Lower leg skin (tissue), 4 donors: ENCODE measurements around the gene DLX2. TPM values are rescaled to one million over a fixed set of nuclear protein-coding genes. Genes with fewer than 3 reads are reported as not detected.

ENCODE experiments used
- DNase-seq, 2 donors: peaks; one replicate each; pipeline ENCODE4 v3.0.0-alpha.2; 2019; ENCODE audit warnings: low spot score in 2 of 2
- H3K4me3 ChIP-seq: fragments of 200-600 bp; sonication (generic); 2 replicates; pipeline ENCODE4 v1.5.1; 2017; ENCODE audit warnings: mild to moderate bottlenecking, low read depth; ENCODE audit not compliant: poor library complexity, severe bottlenecking
- POLR2A ChIP-seq, 2 donors: fragments of 450-650 bp; IDR thresholded peaks; one replicate each; pipeline ENCODE4 v1.6.1; 2016 to 2017; ENCODE audit warnings: antibody characterized with exemption in 2 of 2, mild to moderate bottlenecking in 1 of 2, moderate library complexity in 1 of 2
- WGBS, 2 donors: methylation state at CpG; one replicate each; pipeline ENCODE4 v1.1.5; 2018; 5-methylcytosine and 5-hydroxymethylcytosine counted together
- intact Hi-C: fragments of 100-400 bp; cut with DNase I; formaldehyde crosslinking; loops from one replicate; pipeline ENCODE4 v1.15.0; 2023; ENCODE audit warnings: low total_unique reads
- total RNA-seq, 4 donors: library from RNA; depleted of rRNA; stranded (reverse); fragments of >200 nt; gene quantifications; one replicate each; pipeline ENCODE4 v1.1.0, GENCODE V29; 2016
- TF ChIP-seq, protein P1 (sequence below), 3 donors: fragments of 450-650 bp; IDR thresholded peaks; one replicate each; pipeline ENCODE4 v1.5.1; 2016; ENCODE audit warnings: antibody characterized with exemption in 3 of 3, mild to moderate bottlenecking in 3 of 3, moderate library complexity in 2 of 3

The DLX2 gene
- total RNA-seq, 4 donors from 2014 or later = 0.17 to 0.42 (median 0.19) TPM; not detected in 1

DNA sequence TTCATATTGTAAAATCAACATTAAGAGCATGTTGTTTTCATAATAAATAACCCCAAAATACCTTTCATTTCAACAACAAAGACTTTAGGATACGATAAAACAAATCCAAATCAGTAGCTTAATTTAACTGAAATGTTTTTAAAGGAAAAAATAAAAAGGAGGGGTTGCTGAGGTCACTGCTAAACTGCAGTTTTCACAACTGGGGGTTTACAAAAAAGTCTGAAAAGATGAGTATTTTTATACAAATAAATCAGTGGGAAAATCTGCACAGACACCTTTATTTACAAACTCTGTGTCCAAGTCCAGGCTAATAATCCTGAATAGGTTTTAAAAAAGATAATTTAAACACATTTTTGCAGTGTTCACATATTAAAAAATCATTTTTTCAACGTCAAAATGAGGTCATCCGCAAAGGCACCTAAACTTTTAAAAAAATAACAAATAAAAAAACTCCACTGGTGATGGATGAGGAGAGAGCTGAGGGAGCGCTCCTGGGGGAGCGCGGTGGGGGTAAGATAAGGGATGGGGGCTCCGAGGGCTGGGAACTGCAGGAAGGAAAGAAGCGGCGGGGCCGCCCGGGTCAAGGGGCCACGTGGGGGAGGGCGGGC, 3.1 kb downstream of the DLX2 start:
- no peak for DNase-seq
- WGBS, 2 donors = 22 to 23% methylated on average over 13 of the region's 13 CpGs
- intact Hi-C loops = loop anchor here (5.0 to 10.0 kb wide), 2 partner anchors 287 to 395 kb away; no protein-coding TSS in a partner anchor
- H3K4me3 ChIP-seq = no peak overlapping the region
- TF ChIP-seq, protein P1, sequence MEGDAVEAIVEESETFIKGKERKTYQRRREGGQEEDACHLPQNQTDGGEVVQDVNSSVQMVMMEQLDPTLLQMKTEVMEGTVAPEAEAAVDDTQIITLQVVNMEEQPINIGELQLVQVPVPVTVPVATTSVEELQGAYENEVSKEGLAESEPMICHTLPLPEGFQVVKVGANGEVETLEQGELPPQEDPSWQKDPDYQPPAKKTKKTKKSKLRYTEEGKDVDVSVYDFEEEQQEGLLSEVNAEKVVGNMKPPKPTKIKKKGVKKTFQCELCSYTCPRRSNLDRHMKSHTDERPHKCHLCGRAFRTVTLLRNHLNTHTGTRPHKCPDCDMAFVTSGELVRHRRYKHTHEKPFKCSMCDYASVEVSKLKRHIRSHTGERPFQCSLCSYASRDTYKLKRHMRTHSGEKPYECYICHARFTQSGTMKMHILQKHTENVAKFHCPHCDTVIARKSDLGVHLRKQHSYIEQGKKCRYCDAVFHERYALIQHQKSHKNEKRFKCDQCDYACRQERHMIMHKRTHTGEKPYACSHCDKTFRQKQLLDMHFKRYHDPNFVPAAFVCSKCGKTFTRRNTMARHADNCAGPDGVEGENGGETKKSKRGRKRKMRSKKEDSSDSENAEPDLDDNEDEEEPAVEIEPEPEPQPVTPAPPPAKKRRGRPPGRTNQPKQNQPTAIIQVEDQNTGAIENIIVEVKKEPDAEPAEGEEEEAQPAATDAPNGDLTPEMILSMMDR (IDR thresholded peaks at IDR 0.05) = no peak
- TF ChIP-seq POLR2A (IDR thresholded peaks at IDR 0.05) = no peak

DNA sequence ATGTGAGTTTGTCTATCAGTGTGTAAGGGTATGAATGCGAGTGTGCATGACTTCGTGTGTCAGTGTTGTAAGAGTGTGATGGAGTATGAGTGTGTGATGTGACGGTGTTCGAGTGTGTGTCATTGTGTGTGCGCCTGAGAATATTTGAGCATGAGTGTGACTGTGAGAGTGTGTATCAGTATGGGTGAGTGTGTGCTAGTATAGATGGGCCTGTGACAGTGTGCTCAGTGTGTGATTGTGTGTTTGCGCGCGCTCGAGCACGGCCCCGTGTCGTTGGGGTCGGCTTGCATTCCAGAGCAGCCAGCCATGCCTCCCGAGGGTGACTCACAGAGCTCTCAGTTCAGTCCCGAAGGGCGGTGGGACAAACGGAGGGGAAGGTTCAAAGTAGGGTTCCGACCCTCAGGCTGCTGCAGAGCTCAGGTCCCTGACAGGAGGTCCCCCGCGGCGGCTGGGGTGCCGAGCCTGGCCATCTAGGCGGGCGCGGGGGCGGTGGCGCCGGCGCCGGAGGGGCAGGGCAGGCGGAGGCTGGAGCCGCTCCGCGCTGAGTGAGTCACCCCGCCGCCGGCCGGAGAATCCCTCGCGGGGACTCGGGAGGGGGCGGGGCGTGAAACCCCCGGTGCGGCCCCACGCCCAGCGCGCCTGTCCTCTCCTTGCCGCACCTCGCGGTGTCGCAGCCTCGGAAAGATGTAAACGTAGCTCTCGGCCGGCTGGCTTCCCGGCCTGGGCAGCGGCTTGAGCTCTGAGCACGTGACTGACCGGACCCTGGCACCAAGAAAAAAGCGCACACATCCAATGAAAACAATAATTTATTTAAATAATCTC, 3.8 kb downstream of the DLX2 start:
- peak in 1 of 2 donors; percentile 89 for DNase-seq
- no peak overlapping the region for H3K4me3 ChIP-seq
- TF ChIP-seq, protein P1 (IDR thresholded peaks at IDR 0.05) = peak in 1 of 3 donors; percentile 23
- no peak for TF ChIP-seq POLR2A (IDR thresholded peaks at IDR 0.05)
- WGBS, 2 donors = 10 to 11% methylated on average over 41 to 43 of the region's 61 CpGs
- intact Hi-C loops = no loop called here

GRCh38 chr2:172098287-172098649, 4.4 kb downstream of the DLX2 start:
- DNase-seq = peak in 1 of 2 donors; percentile 74
- WGBS, 2 donors = 40 to 50% methylated on average over 1 of the region's 1 CpG
- no peak for TF ChIP-seq POLR2A (IDR thresholded peaks at IDR 0.05)
- TF ChIP-seq, protein P1 (IDR thresholded peaks at IDR 0.05) = no peak
- intact Hi-C loops = no loop called here
- H3K4me3 ChIP-seq = no peak overlapping the region

GRCh38 chr2:172097557-172098131, 5.1 kb downstream of the DLX2 start:
- 31 to 38% methylated on average over 9 of the region's 9 CpGs for WGBS, 2 donors
- intact Hi-C loops = no loop called here
- DNase-seq = peak in 1 of 2 donors; percentile 71
- TF ChIP-seq, protein P1 (IDR thresholded peaks at IDR 0.05) = no peak
- TF ChIP-seq POLR2A (IDR thresholded peaks at IDR 0.05) = no peak
- no peak overlapping the region for H3K4me3 ChIP-seq

DNA sequence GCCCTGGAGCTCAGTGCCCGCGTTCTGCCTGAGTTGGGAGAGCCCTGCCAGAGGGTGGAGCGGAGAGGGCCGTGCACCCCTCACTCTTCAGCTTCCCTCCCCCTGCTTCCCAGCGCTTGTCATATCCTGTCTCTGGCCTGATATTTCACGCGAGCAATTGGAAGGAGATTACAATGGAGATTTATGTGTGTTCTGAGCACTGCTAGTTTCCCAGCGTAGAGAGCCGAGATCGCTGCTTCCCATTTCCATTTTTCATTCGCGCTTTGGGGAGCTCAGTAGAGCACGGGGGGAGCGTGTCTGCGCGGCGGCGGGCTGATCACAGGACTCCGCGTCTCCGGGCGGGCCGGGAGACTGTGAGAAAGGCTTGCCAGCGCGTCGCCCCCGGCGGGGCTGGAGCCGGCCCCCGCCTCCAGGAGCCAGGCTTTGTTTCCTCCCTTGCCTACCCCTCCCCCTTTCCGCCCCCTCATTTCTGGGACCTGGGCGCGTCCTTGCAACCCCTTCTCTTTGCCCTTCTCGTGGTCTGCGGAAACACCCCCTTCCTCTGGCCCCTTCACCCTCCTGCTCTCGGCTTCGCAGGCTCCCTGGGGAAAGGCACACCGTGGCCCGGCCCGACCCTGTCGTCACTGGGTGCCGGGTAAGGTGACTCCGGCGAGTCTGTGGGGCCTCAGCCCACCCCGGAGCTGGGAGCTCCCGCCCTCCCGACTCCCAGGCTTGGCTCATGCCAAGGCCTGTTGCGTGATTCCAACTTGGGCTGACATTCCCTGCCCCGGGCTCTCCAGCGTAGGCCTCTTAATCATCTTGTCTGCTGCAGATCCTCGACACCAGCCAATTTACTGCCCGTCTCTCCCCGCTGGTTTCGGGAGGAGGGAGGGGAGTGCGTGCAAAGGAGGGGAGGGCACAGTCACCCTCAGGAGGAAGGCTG, 5.8 kb downstream of the DLX2 start:
- 3% methylated on average over 45 to 55 of the region's 55 CpGs for WGBS, 2 donors
- TF ChIP-seq POLR2A (IDR thresholded peaks at IDR 0.05) = no peak
- TF ChIP-seq, protein P1 (IDR thresholded peaks at IDR 0.05) = no peak
- H3K4me3 ChIP-seq = no peak overlapping the region
- intact Hi-C loops = no loop called here
- DNase-seq = peak in 1 of 2 donors; percentile 84
